ENCODE results near the gene DDI2. TPM values are rescaled to one million over a fixed set of nuclear protein-coding genes. Genes with fewer than 3 reads are reported as not detected.

DDI2 gene
- total RNA-seq, 1 donor from 2014 or later: 26.1 TPM

DNA sequence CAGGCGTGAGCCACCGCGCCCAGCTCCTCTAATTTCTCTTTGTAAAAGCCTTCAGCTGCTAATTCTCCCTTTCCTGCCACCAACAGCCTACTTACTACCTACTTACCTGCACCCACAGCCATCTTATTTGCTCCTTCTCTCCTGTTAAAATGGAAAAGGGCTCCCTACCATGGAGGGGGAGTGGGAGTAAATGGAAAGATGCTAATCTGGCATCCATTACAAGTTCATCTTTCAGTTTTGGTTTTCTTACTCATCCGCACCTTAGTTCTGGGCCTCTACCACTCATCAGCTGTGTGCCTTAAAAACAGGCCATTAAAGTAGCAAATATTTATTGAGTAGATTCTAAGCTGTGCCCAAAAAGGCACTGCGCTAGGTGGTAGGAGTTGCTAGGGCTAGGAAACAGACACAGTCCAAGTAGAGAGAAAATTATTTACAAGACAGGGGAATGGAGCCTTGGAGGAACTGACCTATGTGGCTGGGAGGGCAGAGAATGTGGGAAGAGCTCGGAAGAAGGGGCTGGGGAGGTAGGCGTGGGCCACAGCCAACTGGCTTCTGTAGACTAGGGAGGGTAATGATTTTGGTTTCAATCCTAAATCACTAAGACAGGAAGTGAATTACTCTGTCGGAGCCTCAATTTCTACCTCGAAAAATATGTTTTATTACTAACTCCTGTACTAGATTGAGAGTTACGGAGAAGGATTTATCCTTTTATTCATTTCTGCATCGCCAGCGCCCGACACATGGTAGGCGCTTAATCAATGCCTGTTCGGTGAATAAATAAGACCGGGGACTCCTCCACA is 685 bp upstream of the DDI2 start:
- peaks cover 12% of the 10 kb centered on the region for H4K20me1 ChIP-seq (ENCODE audit: insufficient read depth, low read length)
- peak overlapping the region; percentile 88 for H3K4me2 ChIP-seq (ENCODE audit: low read length)
- Mint-ChIP-seq H3K4me3 (ENCODE audit: unreplicated experiment) (peak overlapping the region; percentile 86), H3K27me3 (ENCODE audit: low read depth, unreplicated experiment) (no peaks in the 10 kb centered on the region), H3K4me1 (ENCODE audit: low read depth, unreplicated experiment) (peaks cover 17% of the 10 kb centered on the region), H3K9me3 (ENCODE audit: unreplicated experiment) (no peaks in the 10 kb centered on the region), H3K27ac (ENCODE audit: unreplicated experiment) (peak overlapping the region; percentile 75), H3K36me3 (ENCODE audit: low read depth, unreplicated experiment) (no peaks in the 10 kb centered on the region)
- peak overlapping the region; percentile 68 for H3K9ac ChIP-seq (ENCODE audit: low read length)
- no peaks in the 10 kb centered on the region for H3K36me3 ChIP-seq (ENCODE audit: insufficient read depth, low read length)
- H3K9me3 ChIP-seq (ENCODE audit: insufficient read depth, low read depth, low read length): no peaks in the 10 kb centered on the region
- no peak for TF ChIP-seq EZH2 (IDR thresholded peaks at IDR 0.05; ENCODE audit: insufficient read depth, low read length)
- no peaks in the 10 kb centered on the region for H3K27me3 ChIP-seq (ENCODE audit: insufficient read depth, low read length)
- peak overlapping the region; percentile 81 for H2AFZ ChIP-seq (ENCODE audit: low read depth, low read length)
- peak overlapping the region; percentile 58 for H3K27ac ChIP-seq (ENCODE audit: low read depth, low read length)
- FAIRE-seq (no peak), DNase-seq (ENCODE audit: low read depth) (peak; percentile 54)
- H3K4me3 ChIP-seq (ENCODE audit: insufficient read depth, low read depth, low read length): peak overlapping the region; percentile 67
- peaks cover 42% of the 10 kb centered on the region for H3K79me2 ChIP-seq (ENCODE audit: insufficient read depth, low read length)
- H3K4me1 ChIP-seq (ENCODE audit: insufficient read depth, low read length): peaks cover 25% of the 10 kb centered on the region

DNA sequence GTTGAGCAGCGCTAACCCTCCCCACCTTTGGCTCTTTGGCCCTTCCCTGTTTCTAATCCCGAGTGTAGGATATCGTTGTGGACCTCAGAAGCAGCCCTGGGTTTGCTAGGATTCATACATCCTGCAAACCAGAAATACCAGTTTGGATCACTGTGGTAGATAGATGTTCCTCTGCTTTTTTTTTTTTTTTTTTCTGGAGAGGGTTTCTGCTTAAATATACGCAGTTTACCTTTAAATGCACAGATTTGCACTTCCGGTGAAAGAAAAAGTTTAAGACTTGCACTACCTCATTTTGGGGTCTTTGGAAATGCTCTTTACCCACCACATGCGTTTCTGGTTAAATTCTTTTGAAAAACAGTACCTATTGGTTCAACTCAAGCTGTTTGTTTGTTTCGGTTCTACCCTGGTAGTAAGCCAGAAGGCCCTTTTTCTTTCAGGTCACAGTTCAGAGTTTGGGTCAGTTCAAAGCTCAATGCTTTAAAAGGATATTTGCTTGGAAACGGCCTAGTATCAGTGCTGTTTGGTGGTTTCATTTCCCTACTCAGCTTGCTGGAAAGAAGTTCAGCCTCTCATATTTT is 908 bp downstream of the DDI2 start:
- Mint-ChIP-seq H3K27ac (ENCODE audit: unreplicated experiment) (peak overlapping the region; percentile 88), H3K27me3 (ENCODE audit: low read depth, unreplicated experiment) (no peaks in the 10 kb centered on the region), H3K36me3 (ENCODE audit: low read depth, unreplicated experiment) (no peaks in the 10 kb centered on the region), H3K4me3 (ENCODE audit: unreplicated experiment) (peak overlapping the region; percentile 94), H3K4me1 (ENCODE audit: low read depth, unreplicated experiment) (peaks cover 17% of the 10 kb centered on the region), H3K9me3 (ENCODE audit: unreplicated experiment) (no peaks in the 10 kb centered on the region)
- Histone ChIP-seq H3K4me1 (ENCODE audit: insufficient read depth, low read length) (peaks cover 25% of the 10 kb centered on the region), H2AFZ (ENCODE audit: low read depth, low read length) (peak overlapping the region; percentile 89), H3K36me3 (ENCODE audit: insufficient read depth, low read length) (no peaks in the 10 kb centered on the region), H3K4me2 (ENCODE audit: low read length) (peak overlapping the region; percentile 98), H3K27me3 (ENCODE audit: insufficient read depth, low read length) (no peaks in the 10 kb centered on the region), H4K20me1 (ENCODE audit: insufficient read depth, low read length) (peaks cover 27% of the 10 kb centered on the region), H3K9ac (ENCODE audit: low read length) (peak overlapping the region; percentile 98), H3K9me3 (ENCODE audit: insufficient read depth, low read depth, low read length) (no peaks in the 10 kb centered on the region), H3K79me2 (ENCODE audit: insufficient read depth, low read length) (peaks cover 58% of the 10 kb centered on the region), H3K27ac (ENCODE audit: low read depth, low read length) (peak overlapping the region; percentile 93), H3K4me3 (ENCODE audit: insufficient read depth, low read depth, low read length) (peak overlapping the region; percentile 99)
- FAIRE-seq (no peak), DNase-seq (ENCODE audit: low read depth) (no peak)
- TF ChIP-seq EZH2 (IDR thresholded peaks at IDR 0.05; ENCODE audit: insufficient read depth, low read length) (no peak), CTCF (IDR thresholded peaks at IDR 0.05; ENCODE audit: insufficient read depth, low read depth, low read length) (no peak)

DNA sequence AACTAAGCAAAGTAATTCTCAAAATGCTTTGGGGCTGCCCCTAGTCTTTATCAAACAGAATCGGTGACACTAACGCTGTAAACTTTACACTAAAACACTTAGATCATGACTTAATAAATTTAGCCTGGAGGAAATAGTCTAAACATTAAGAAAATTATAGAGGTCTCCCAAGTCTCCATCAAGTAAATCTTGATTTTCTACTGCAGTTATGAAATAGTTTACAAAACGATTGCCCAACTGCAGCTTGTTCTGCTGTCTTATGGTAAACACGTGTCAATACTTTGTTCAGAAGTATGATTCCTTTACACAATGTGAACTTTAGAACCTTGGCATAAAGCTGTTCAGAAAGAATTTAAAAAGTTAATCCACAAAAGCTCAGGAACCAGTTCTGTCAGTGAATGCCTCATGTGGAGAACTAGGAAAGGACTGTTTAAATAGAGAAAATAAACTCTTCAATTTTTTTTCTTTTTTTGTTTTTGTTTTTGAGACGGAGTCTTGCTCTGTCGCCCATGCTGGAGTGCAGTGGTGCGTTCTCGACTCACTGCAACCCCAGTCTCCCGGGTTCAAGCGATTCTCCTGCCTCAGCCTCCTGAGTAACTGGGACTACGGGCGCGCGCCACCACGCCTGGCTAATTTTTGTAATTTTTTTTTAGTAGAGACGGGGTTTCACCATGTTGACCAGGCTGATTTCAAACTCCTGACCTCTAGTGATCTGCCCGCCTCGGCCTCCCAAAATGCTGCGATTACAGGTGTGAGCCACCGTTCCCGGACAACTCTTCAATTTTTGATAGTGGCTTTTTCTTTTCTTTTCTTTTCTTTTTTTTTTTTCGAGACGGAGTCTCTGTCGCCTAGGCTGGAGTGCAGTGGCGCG is 1.6 kb downstream of the DDI2 start:
- Histone ChIP-seq H4K20me1 (ENCODE audit: insufficient read depth, low read length) (peaks cover 27% of the 10 kb centered on the region), H3K27ac (ENCODE audit: low read depth, low read length) (peak overlapping the region; percentile 93), H3K27me3 (ENCODE audit: insufficient read depth, low read length) (no peaks in the 10 kb centered on the region), H3K9ac (ENCODE audit: low read length) (peak overlapping the region; percentile 98), H3K36me3 (ENCODE audit: insufficient read depth, low read length) (no peaks in the 10 kb centered on the region), H2AFZ (ENCODE audit: low read depth, low read length) (no peak overlapping the region), H3K4me3 (ENCODE audit: insufficient read depth, low read depth, low read length) (peak overlapping the region; percentile 99), H3K9me3 (ENCODE audit: insufficient read depth, low read depth, low read length) (no peaks in the 10 kb centered on the region), H3K4me1 (ENCODE audit: insufficient read depth, low read length) (peaks cover 25% of the 10 kb centered on the region), H3K79me2 (ENCODE audit: insufficient read depth, low read length) (peaks cover 65% of the 10 kb centered on the region), H3K4me2 (ENCODE audit: low read length) (peak overlapping the region; percentile 98)
- Mint-ChIP-seq H3K4me3 (ENCODE audit: unreplicated experiment) (peak overlapping the region; percentile 94), H3K27me3 (ENCODE audit: low read depth, unreplicated experiment) (no peaks in the 10 kb centered on the region), H3K4me1 (ENCODE audit: low read depth, unreplicated experiment) (peaks cover 17% of the 10 kb centered on the region), H3K9me3 (ENCODE audit: unreplicated experiment) (no peaks in the 10 kb centered on the region), H3K27ac (ENCODE audit: unreplicated experiment) (peak overlapping the region; percentile 88), H3K36me3 (ENCODE audit: low read depth, unreplicated experiment) (no peaks in the 10 kb centered on the region)
- TF ChIP-seq EZH2 (IDR thresholded peaks at IDR 0.05; ENCODE audit: insufficient read depth, low read length) (no peak), CTCF (IDR thresholded peaks at IDR 0.05; ENCODE audit: insufficient read depth, low read depth, low read length) (no peak)
- DNase-seq (ENCODE audit: low read depth) (no peak), FAIRE-seq (no peak)
